NOMO-1 (cell line): ENCODE measurements around the gene GABRD.
"Not testable (repeated sequence)": the region's sequence is repeated elsewhere in the genome, so short reads cannot be mapped to it uniquely, and the experiment has no call there.

Experiments used
- DNase-seq, 2 experiments: peaks; one replicate each; lab custom pipeline; 2025; ENCODE audit not compliant: unreplicated experiment in 2 of 2; lab: John Stamatoyannopoulos, UW

Gene GABRD

GRCh38 chr1:2019172-2019543, at the start of gene GABRD:
GABRD (plus strand) TSS chr1:2019345; CDS start chr1:2019424, 79 bp downstream.
- no peak for DNase-seq

- no peak for DNase-seq
These were observed 49.6 kb upstream of the GABRD start for GRCh38 chr1:1969505-1969900.

GRCh38 chr1:1969953-1970716, 49.0 kb upstream of the GABRD start:
- DNase-seq = no peak

GRCh38 chr1:1971017-1971416, 48.1 kb upstream of the GABRD start:
- DNase-seq = no peak

GRCh38 chr1:1971688-1972087, 47.5 kb upstream of the GABRD start:
- no peak for DNase-seq

GRCh38 chr1:1972976-1973715, 46.0 kb upstream of the GABRD start:
- no peak for DNase-seq

GRCh38 chr1:1973716-1974642, 45.2 kb upstream of the GABRD start:
- DNase-seq = no peak

- DNase-seq = no peak
These were observed 44.3 kb upstream of the GABRD start for GRCh38 chr1:1974834-1975233.

GRCh38 chr1:1975535-1975934, 43.6 kb upstream of the GABRD start:
- DNase-seq = no peak

GRCh38 chr1:1976031-1976430, 43.1 kb upstream of the GABRD start:
- no peak for DNase-seq

- no peak for DNase-seq
These were observed 41.0 kb upstream of the GABRD start for GRCh38 chr1:1978108-1978507.

GRCh38 chr1:1978690-1979481, 40.3 kb upstream of the GABRD start:
- not testable (repeated sequence) for DNase-seq

- no peak for DNase-seq
These were observed 39.5 kb upstream of the GABRD start for GRCh38 chr1:1979482-1980165.

- no peak for DNase-seq
These were observed 38.5 kb upstream of the GABRD start for GRCh38 chr1:1980467-1981141.

GRCh38 chr1:1981142-1981500, 38.0 kb upstream of the GABRD start:
- no peak for DNase-seq

GRCh38 chr1:1981631-1982327, 37.4 kb upstream of the GABRD start:
- not testable (repeated sequence) for DNase-seq

- no peak for DNase-seq
These were observed 36.5 kb upstream of the GABRD start for GRCh38 chr1:1982379-1983232.

GRCh38 chr1:1984560-1985070, 34.5 kb upstream of the GABRD start:
- DNase-seq = no peak
